CD14-positive monocyte (primary cell): ENCODE measurements around the gene FAM120A. TPM values are rescaled to one million over a fixed set of nuclear protein-coding genes. Genes with fewer than 3 reads are reported as not detected.
A peak's percentile ranks its signal among the peaks of the same experiment; 100 is the strongest.

Source experiments
- DNase-seq, 3 donors: peaks; one replicate each; pipeline ENCODE4 v3.0.0-alpha.2; 2011 to 2022
- H2AFZ ChIP-seq: 2 replicates; pipeline ENCODE4 v1.6.0; 2012; ENCODE audit warnings: mild to moderate bottlenecking, low read depth, low read length, inconsistent platforms; ENCODE audit not compliant: insufficient read depth, poor library complexity, severe bottlenecking
- H3K27ac ChIP-seq, 2 donors: 1 replicate in 1 of 2; 2 replicates in 1 of 2; pipeline ENCODE4 v1.5.1; 2012 to 2013; ENCODE audit warnings: low read length in 2 of 2, control low read depth in 1 of 2, inconsistent platforms in 1 of 2, low read depth in 1 of 2, mild to moderate bottlenecking in 1 of 2
- H3K27me3 ChIP-seq, 2 donors: one replicate each; pipeline versions ENCODE4 v1.6.0 to v1.6.1; 2011 to 2013; ENCODE audit warnings: low read length in 2 of 2; ENCODE audit not compliant: control insufficient read depth in 2 of 2, insufficient read depth in 2 of 2
- H3K36me3 ChIP-seq, 2 donors: replicated peaks in 1 of 2; 1 replicate in 1 of 2; 2 replicates in 1 of 2; pipeline versions ENCODE4 v1.5.1 to v1.6.1; 2012 to 2013; ENCODE audit warnings: low read length in 2 of 2, control low read depth in 1 of 2, inconsistent platforms in 1 of 2, mild to moderate bottlenecking in 1 of 2; ENCODE audit not compliant: insufficient read depth in 2 of 2, control insufficient read depth in 1 of 2
- H3K4me1 ChIP-seq, 2 donors: 1 replicate in 1 of 2; 2 replicates in 1 of 2; pipeline versions ENCODE4 v1.5.1 to v1.6.1; 2012 to 2013; ENCODE audit warnings: low read length in 2 of 2, control low read depth in 1 of 2, inconsistent platforms in 1 of 2, mild to moderate bottlenecking in 1 of 2, moderate library complexity in 1 of 2; ENCODE audit not compliant: insufficient read depth in 2 of 2, control insufficient read depth in 1 of 2
- H3K4me2 ChIP-seq: replicated peaks from 2 replicates; pipeline ENCODE3; 2012; ENCODE audit warnings: low read length, moderate library complexity, mild to moderate bottlenecking; ENCODE audit not compliant: poor library complexity, severe bottlenecking; ENCODE audit errors: extremely low read depth
- H3K4me3 ChIP-seq, 3 experiments: fragments of 200-600 bp in 1 of 3; sonication (generic) in 1 of 3; replicated peaks in 1 of 3; 1 replicate in 2 of 3; 2 replicates in 1 of 3; pipeline ENCODE4 v1.5.1; 2011 to 2013; ENCODE audit warnings: low read length in 3 of 3, mild to moderate bottlenecking in 3 of 3, control low read depth in 2 of 3, low read depth in 2 of 3, inconsistent platforms in 1 of 3, moderate library complexity in 1 of 3
- H3K79me2 ChIP-seq: 2 replicates; pipeline ENCODE4 v1.6.0; 2012; ENCODE audit warnings: mild to moderate bottlenecking, control low read depth, inconsistent platforms, low read length, moderate library complexity; ENCODE audit not compliant: insufficient read depth
- H3K9ac ChIP-seq: 2 replicates; pipeline ENCODE4 v1.6.0; 2017; ENCODE audit warnings: low read length, mild to moderate bottlenecking; ENCODE audit not compliant: insufficient read depth, poor library complexity, severe bottlenecking
- H3K9me3 ChIP-seq, 2 donors: replicated peaks in 1 of 2; 1 replicate in 1 of 2; 2 replicates in 1 of 2; pipeline versions ENCODE4 v1.5.1 to v1.6.1; 2012 to 2013; ENCODE audit warnings: low read length in 2 of 2, control low read depth in 1 of 2; ENCODE audit not compliant: control insufficient read depth in 1 of 2, insufficient read depth in 1 of 2
- H4K20me1 ChIP-seq: 2 replicates; pipeline ENCODE4 v1.6.0; 2012; ENCODE audit warnings: mild to moderate bottlenecking, low read length, control low read depth, moderate library complexity; ENCODE audit not compliant: insufficient read depth
- H3K27ac Mint-ChIP-seq, 7 donors: one replicate each; pipeline ENCODE4 v1.8.0; 2020; ENCODE audit warnings: mild to moderate bottlenecking in 7 of 7, mixed read lengths in 7 of 7, moderate library complexity in 6 of 7, inconsistent platforms in 2 of 7
- H3K27me3 Mint-ChIP-seq, 3 donors: one replicate each; pipeline ENCODE4 v1.8.0; 2021 to 2022; ENCODE audit warnings: low read depth in 3 of 3, mild to moderate bottlenecking in 3 of 3, mixed read lengths in 3 of 3, moderate library complexity in 3 of 3, inconsistent platforms in 1 of 3
- H3K36me3 Mint-ChIP-seq, 2 donors: one replicate each; pipeline ENCODE4 v1.8.0; 2020; ENCODE audit warnings: mixed read lengths in 2 of 2, inconsistent platforms in 1 of 2, mild to moderate bottlenecking in 1 of 2
- H3K4me1 Mint-ChIP-seq: one replicate; pipeline ENCODE4 v1.8.0; 2020; ENCODE audit warnings: mild to moderate bottlenecking, mixed read lengths
- H3K4me3 Mint-ChIP-seq, 2 donors: one replicate each; pipeline ENCODE4 v1.8.0; 2020; ENCODE audit warnings: mild to moderate bottlenecking in 2 of 2, mixed read lengths in 2 of 2, moderate library complexity in 1 of 2
- H3K9me3 Mint-ChIP-seq, 7 donors: one replicate each; pipeline ENCODE4 v1.8.0; 2020 to 2022; ENCODE audit warnings: mixed read lengths in 7 of 7, mild to moderate bottlenecking in 6 of 7, moderate library complexity in 6 of 7, inconsistent platforms in 2 of 7
- WGBS: methylation state at CpG from one replicate; pipeline ENCODE4 v1.1.5; 2013; ENCODE audit warnings: missing lambda C conversion rate; ENCODE audit not compliant: insufficient coverage; 5-methylcytosine and 5-hydroxymethylcytosine counted together
- intact Hi-C, 2 donors: fragments of 100-400 bp; cut with micrococcal nuclease; formaldehyde crosslinking; loops; one replicate each; pipeline versions ENCODE4 v1.15.0 to v1.15.1; 2023
- polyA plus RNA-seq, 3 donors: library from polyadenylated mRNA; depleted of rRNA in 1 of 3; unstranded in 2 of 3; stranded (reverse) in 1 of 3; fragments of 300-500 nt in 2 of 3; fragments of >200 nt in 1 of 3; fragmentation: Illumina TruSeq in 2 of 3; gene quantifications; 1 replicate in 2 of 3; 2 replicates in 1 of 3; pipeline ENCODE4 v1.2.3, GENCODE V29; 2012 to 2021
- TF ChIP-seq, protein P1 (sequence below): fragments of 200-600 bp; IDR thresholded peaks from one replicate; pipeline ENCODE4 v1.8.0; 2022; ENCODE audit warnings: antibody characterized with exemption, mild to moderate bottlenecking

FAM120A gene
- polyA plus RNA-seq, 3 donors, result 10.4 to 76.6 (median 12.7) TPM

DNA sequence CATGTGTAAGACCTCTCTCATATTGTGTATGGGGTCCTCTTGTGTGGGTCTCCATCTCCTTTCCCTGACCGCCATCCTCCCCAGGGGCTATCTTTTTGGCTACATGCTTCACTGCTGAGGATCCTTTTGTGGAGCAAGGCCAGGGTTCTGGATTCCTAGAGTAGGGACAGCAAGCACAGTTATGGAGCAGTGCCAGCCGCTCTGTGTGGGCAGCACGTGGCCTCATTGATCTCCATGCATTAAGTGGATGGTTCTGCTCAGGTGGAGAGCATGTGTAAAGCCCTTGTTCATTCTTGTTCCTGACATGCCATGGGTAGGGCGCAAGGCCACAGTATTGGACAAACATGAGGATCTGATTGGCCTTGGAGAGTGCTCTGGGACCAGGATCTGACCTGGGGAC, 133.8 kb downstream of the FAM120A start:
- no peak overlapping the region for H3K4me3 Mint-ChIP-seq
- Histone ChIP-seq H3K4me1 (no peaks in the 10 kb centered on the region), H4K20me1 (peaks cover 100% of the 10 kb centered on the region), H3K27ac (no peak overlapping the region), H3K4me3 (no peak overlapping the region), H3K27me3 (no peaks in the 10 kb centered on the region), H2AFZ (no peak overlapping the region), H3K9ac (no peak overlapping the region), H3K79me2 (peaks cover 97% of the 10 kb centered on the region), H3K4me2 (no peak overlapping the region), H3K9me3 (peaks cover 0 to 3% of the 10 kb centered on the region in 2 donors), H3K36me3 (no peaks in the 10 kb centered on the region)
- intact Hi-C loops, result no loop called here
- H3K9me3 Mint-ChIP-seq, result peaks cover 0 to 10% (median 6%) of the 10 kb centered on the region in 7 donors
- H3K36me3 Mint-ChIP-seq, result peaks cover 12 to 15% of the 10 kb centered on the region in 2 donors
- H3K27ac Mint-ChIP-seq, result no peak overlapping the region
- H3K27me3 Mint-ChIP-seq, result no peaks in the 10 kb centered on the region
- DNase-seq, result no peak
- peaks cover 32% of the 10 kb centered on the region for H3K4me1 Mint-ChIP-seq
- TF ChIP-seq, protein P1, sequence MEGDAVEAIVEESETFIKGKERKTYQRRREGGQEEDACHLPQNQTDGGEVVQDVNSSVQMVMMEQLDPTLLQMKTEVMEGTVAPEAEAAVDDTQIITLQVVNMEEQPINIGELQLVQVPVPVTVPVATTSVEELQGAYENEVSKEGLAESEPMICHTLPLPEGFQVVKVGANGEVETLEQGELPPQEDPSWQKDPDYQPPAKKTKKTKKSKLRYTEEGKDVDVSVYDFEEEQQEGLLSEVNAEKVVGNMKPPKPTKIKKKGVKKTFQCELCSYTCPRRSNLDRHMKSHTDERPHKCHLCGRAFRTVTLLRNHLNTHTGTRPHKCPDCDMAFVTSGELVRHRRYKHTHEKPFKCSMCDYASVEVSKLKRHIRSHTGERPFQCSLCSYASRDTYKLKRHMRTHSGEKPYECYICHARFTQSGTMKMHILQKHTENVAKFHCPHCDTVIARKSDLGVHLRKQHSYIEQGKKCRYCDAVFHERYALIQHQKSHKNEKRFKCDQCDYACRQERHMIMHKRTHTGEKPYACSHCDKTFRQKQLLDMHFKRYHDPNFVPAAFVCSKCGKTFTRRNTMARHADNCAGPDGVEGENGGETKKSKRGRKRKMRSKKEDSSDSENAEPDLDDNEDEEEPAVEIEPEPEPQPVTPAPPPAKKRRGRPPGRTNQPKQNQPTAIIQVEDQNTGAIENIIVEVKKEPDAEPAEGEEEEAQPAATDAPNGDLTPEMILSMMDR, result no peak
- WGBS, result 93% methylated on average over 3 of the region's 4 CpGs

DNA sequence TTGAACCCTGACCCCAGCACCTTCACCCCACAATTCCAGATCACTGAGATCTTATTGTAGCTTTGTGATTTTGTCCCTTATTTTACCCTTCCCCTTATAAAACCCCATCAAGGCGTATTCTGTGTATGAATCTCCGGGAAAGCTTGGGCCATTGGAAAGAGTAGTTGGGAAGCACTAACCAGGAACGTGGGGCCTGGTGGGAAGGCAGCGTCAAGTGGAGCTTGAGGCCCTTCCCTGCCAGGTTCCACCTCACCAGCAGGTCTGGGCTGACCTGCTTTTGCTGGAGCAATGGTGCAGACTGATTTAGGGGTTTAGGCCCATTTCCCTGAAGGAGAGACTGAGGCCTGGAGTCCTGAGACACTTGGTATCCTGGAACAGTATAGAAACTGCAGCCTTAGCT, 134.2 kb downstream of the FAM120A start:
- Histone ChIP-seq H3K9me3 (peaks cover 0 to 3% of the 10 kb centered on the region in 2 donors), H3K36me3 (no peaks in the 10 kb centered on the region), H4K20me1 (peaks cover 100% of the 10 kb centered on the region), H3K4me2 (no peak overlapping the region), H3K4me3 (no peak overlapping the region), H3K27ac (no peak overlapping the region), H3K4me1 (no peaks in the 10 kb centered on the region), H3K9ac (no peak overlapping the region), H2AFZ (no peak overlapping the region), H3K27me3 (no peaks in the 10 kb centered on the region), H3K79me2 (peaks cover 97% of the 10 kb centered on the region)
- WGBS, result 100% methylated on average over 2 of the region's 4 CpGs
- peaks cover 12 to 19% of the 10 kb centered on the region in 2 donors for H3K36me3 Mint-ChIP-seq
- DNase-seq, result no peak
- intact Hi-C loops, result no loop called here
- TF ChIP-seq, protein P1, result no peak
- H3K4me1 Mint-ChIP-seq, result peaks cover 29% of the 10 kb centered on the region
- H3K4me3 Mint-ChIP-seq, result no peak overlapping the region
- peaks cover 0 to 10% (median 6%) of the 10 kb centered on the region in 7 donors for H3K9me3 Mint-ChIP-seq
- peak overlapping the region in 1 of 7 donors; percentile 44 for H3K27ac Mint-ChIP-seq
- no peaks in the 10 kb centered on the region for H3K27me3 Mint-ChIP-seq
